8988T (cell line): Measurements from ENCODE around the gene CAMK2B.

Experiments used
- DNase-seq: peaks from one replicate; pipeline ENCODE4 v3.0.0; 2011

Gene CAMK2B

GRCh38 chr7:44329081-44329480 lies 3.7 kb upstream of the CAMK2B start:
- DNase-seq = no peak

- no peak for DNase-seq
These were observed 2.6 kb upstream of the CAMK2B start for GRCh38 chr7:44327981-44328380.

DNA sequence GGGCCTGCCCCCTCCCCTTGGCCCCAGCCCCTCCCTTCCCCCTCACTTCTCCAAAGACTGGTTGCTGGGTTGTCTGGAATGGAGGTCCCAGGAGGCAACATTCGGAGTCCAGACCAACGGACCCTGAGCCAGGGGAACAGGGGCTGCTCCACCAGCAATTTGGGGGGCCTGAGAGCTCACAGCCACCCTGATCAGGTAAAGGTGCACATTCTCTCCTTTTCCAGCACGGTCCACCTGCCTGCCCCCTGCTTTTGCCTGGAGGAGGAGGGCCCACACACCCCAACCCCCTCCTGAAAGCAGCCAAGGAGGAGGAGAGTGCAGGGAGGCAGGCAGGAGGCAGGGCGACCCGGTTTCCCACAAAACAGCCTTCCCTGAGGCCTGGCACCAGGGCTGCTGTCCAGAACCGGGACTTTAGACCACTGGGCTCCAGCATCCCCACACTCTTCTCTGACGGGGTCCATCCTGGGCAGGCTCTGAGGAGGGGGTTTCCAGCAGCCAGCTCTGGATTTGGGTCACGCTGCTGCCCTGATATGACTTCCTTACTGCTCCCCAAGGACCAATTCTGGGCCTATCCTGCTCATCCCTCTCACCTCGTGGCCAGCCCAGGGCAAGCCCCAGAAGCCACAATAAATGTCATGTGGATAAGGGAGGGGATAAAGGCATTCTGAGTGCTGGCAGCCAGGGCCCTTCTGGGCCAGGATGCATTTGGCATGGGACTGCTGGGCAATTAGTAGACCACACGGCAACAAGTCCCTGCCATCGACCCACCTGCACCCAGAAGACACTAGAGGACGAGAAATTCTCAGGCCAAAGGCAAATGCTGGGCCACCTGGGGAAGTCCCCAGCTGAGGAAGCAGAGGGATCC lies 1.1 kb upstream of the CAMK2B start:
- DNase-seq = no peak

- DNase-seq = no peak
These were observed 432 bp upstream of the CAMK2B start for GRCh38 chr7:44325811-44326241.

DNA sequence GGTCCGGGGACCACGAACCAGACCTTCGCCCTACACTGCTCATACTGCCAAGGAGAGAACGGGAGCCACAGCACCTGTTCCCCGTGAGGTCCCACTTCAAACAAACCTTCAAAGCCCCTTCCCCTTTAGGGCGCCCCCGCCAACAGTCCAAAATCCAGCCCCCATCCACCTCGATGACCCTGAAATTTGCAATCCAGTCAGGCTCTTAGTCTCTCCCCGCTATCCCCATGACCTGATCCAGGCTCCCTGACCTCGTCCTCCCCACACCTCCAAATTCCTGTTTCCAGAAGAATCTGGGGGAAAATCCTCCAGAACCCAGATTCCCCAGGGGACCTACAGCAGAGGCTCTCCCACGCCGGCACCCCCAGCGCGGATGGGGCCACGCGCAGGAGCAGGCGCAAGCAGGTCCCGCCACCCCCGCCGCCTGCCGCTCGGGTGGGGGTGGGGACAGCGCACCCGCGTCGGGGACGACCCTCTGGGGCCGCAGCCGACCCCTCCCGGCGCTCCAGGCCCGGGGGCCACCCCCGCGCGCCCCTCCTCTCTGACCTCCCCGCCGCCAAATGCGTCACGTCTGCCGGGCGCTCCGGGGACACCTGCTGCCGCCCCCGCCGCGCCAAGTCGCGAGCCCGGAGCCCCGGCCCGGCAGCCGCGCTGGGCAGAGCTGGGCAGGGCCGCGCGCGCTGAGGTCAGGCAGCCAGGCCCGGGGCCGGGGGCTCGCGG lies 753 bp downstream of the CAMK2B start:
- DNase-seq = no peak

GRCh38 chr7:44324204-44324480 lies 1.3 kb downstream of the CAMK2B start:
- no peak for DNase-seq

DNA sequence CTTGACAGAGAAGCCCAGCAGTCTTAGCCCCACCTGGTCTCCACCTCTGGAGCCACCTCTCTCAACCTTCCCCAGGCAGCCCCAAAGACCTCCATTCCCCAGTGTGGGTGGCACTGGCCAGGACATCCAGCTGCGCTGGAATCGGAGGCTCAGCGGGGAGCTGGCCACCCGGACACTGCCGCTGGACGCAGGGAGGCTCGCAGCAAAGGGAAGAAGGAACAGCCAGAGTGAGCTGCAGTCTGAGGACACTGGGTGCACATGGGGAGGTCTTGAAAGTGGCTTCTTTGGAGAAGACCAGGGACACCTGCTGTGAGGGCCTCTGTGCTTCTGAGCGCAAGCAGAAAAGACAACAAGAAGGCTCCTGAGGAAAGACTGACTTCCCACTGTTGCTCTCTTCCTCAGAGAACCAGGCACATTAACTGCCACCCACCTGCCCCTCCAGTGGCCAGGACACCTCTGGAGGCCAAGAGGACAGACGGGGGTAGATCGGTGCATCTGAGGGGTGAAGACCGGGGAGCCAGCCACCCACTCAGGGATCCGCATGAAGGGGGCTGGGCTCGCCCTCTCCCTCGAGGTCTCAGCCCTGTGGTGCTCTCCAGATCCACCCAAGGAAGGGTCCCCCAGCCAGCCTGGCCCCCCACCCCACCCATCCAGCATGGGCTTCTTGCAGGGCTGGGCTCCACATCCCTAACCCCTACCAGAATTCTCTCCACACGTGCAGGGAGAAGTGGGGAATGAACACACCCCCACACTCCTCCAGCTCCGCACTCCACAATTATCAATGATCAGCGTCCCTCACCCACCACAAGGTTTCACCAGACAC lies 1.8 kb downstream of the CAMK2B start:
- no peak for DNase-seq

DNA sequence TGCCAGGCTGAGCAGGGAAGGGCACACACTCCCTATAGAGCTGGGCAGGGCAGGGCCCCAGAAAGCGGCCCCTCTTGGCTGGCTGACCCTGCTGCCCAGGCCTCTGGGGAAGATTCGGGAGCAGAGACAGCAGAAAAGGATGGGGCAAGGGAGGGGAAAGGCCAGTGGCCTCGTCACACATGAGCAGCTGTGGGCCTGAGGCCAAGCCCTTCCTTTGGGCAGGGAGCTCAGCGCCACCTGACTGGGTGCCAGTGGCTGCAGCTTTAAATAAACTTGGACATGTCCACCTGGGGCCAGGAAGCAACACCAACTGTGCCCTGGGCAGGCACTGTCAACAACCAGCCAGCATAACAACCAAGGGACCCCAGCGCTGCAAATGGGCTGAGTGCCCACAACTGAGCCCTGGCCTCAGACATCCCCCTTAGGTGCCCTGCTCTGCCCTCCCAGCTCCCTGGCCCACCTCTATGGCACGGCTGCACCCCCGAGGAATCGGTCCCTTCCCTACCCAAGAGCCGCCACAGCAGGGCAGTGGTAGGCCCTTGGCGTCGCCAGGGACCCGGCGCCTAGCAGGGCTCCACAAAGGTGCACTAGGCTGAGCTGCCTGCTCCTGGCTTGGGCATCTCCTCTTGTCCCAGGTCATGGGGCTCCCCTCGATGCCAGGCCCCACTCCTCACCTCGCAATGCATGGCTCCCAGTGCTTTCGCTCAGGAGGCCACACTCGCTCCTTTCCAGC lies 2.6 kb downstream of the CAMK2B start:
- no peak for DNase-seq

DNA sequence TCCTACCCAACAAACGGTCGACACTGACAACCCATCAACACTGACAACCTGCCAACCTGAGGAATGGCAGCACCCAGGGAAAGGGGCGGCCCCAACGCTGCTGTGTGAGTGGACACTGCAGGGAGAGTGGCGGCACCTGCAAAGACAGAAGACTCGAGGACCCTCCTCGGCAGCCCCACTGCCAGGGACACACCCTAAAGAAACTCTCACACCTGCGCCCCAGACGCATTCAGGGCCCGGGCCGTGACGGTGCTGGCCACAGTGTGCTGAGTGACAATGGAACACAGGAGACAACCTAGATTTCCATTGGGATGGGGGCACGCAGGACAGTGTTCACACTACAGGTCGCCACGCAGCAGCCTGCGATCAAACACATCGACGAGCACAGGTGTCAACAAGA lies 3.6 kb downstream of the CAMK2B start:
- no peak for DNase-seq

GRCh38 chr7:44320794-44321371 lies 4.5 kb downstream of the CAMK2B start:
- no peak for DNase-seq

DNA sequence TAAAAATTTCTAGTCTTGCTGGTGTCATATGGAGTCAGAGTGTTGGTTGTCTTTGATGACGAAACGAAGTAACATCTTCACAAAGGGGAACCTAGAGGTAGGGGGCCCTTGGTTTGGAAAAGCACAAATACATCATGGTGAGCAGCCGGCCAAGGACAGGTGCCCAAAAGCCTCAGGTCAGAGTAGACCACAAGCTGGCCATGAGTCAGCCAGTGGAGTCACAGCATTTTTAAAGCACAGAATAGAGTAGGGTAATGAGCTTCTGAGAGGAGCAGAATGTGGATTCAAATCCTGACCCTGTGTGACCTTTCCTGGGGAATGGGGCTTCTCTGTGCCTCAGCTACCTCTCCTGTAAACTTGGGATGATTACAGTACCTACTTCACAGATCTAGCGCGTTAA lies 5.3 kb downstream of the CAMK2B start:
- no peak for DNase-seq

DNA sequence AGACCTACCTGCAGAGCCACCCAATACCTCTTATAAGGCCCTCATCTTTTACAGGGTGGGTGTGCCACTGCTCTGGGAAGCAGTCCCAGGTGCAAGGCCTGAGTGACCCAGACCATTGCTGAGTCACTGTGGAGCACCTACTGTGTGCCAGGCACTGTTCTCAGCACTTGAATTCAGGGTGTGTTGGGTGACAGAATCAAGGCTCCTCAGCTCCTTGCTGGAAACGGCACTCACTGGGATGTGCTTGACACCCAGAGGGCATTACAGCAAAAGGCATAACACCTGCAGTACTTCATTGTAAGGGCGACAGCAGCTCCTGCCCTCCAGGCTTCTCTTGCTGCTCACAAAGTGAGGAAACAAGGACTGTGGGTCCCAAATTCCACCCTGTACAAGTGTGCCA lies 7.1 kb downstream of the CAMK2B start:
- DNase-seq = no peak

DNA sequence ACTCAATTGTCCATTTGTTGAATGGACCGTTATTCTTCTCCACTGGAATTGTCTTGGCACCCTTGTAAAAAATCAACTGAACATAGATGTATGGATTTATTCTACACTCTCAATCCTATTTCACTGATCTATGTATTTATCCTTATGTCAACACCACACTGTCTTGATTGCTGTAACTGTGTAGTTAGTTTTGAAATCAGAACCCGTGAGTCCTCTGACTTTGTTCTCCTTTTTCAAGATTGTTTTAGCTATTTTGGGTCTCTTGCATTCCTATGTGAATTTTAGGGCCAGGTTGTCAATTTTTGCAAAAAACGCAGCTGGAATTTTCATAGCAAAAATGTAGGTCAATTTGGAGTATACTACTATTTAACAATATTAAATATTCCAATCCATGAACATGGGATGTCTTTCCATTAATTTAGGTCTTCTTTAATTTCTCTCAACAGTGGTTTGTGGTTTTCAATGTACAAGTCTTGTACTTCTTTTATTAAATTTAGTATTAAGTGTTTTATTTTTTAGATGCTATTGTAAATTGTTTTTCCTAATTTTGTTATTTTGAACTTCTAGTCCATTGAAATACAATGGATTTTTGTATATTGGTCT lies 10.0 kb downstream of the CAMK2B start:
- no peak for DNase-seq

DNA sequence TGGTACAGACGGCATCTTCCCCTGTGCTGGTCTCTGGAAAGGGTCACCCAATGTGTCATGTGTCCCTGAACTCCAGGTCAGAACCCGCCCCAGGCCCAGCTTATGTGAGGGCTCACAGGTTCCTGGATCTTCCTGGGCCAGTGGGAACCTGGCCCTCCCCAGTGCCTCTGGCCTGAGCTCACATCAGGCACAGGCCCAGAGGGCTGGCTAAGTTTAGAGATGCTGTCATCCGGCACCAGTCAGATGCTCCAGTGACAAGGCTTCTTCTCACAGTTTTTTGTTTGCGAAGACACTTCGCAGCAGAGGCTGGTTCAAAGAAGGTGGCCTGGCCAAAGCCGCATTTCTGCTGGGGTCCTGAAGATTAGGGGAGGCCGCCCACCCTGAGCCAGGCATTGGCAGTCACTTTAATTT lies 11.8 kb downstream of the CAMK2B start:
- no peak for DNase-seq

DNA sequence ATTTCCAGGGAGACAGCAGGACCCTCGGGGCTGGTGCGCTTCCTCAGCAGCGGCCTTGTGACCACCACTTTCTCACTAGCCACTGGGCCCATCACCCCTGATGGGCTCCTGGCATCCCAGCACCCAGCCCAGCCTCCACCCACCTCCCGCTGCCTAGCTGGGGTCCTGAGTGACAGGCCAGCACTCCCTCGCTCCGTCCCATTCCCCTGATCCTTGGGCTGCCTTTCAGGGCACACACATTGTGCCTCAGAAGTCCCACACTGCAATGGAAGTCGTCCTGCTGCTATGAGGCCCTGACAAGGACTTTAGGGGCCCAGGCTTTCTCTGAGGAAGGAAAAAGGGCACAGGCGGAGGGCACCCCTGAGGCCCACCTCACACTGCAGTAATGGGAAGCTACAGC lies 12.4 kb downstream of the CAMK2B start:
- DNase-seq = no peak

- no peak for DNase-seq
These were observed 13.6 kb downstream of the CAMK2B start for GRCh38 chr7:44311561-44312495.

DNA sequence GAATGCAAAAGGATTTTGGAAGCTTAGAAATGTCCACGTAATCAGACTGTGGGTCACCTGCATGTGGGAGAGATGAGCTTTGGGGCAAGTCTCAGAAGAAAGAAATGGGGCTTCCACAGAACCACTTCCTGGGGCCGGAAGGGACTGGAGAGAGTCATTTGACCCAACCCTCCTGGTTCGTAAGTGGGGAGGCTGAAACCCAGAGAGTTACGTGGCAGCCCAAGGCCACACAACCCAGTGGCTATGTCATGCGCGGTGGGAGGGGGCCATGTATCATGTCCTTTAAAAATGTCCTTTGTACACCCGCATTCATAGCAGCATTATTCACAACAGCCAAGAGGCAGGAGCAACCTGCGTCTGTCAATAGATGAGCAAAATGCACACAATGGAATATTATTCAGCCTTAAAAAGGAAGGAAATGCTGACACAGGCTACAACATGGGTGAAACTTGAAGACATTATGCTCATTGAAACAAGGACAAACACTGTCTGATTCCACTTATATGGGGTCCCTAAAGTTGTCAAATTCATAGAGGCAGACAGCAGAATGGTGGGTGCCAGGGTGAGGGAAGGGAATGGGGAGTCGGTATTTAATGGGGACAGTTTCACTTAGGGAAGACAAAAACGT lies 15.1 kb downstream of the CAMK2B start:
- DNase-seq = no peak

DNA sequence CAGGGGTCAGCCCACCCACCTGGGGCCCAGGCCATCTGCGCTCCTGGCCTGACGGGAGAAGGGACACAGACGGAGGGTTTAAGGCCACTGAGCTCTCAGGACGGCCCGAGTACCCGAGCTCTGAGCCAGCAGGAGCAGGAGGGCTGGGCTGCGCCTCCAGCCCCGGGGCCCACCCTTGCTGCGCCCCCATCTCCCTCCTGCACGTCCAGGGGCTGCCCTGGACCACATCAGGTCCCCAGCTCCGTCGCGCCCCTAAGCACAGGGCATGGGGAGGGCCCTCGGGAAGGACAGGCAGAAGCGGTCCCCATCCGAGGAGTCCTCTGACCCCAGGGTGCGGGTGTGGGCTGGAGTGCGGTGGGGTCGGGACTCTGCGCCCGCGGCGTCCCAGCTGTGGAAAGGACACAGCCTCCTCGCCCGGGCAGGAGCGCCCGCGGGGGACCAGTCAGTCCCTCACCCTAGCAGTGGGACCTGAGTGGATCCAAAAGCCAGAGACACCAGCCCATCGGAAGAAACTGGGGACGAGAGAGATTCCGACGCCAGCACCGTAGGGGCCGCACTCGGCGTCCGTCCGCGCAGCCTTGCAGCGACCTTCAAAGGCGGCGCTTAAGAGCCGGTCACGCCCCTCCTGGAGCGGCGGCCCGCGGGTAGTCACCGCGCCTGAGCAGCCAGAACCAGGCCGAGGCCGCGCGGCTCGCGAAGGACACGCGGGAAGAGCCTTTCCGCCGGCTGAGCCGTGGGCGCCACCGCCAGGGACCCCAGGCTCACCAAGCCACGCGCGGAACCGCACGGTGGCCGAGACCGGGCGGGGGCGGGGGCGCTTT lies 15.9 kb downstream of the CAMK2B start:
- no peak for DNase-seq

DNA sequence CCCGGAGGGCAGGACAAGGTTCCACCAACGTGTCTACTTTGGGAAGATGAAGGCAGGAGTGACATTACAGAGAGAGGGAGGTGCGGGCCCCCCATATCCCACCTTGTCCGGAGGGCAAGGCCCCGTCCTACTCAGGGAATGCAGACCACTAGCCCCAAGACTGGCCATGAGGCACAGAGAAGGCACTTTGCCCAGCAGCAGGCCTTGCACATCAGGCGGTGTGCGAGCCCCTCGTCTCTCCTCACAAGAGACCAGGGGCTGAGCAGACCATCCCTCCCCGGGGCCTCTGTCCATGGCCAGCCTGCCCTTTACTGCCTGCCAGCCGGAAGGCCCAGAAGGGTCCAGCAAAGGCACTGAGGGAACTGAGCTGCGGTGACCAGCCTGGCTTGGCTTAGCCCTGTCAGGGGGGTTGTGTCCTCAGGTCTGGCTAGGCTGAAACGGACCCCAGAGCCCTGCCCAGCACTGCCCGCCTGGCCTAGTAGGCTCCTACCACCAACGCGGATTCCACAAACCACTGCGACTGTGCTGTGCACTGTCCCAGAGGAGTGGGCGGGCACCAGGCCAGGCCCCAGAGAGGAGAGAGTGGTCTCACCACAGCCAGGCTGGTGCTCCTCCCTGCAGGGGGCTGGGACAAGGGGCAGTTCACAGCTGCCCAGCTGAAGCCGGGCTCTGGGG lies 16.7 kb downstream of the CAMK2B start:
- DNase-seq = no peak
